Dedifferentiated amniotic fluid mesenchymal stem cell (primary cell): Measurements from ENCODE around the gene CAMSAP2.

ENCODE experiments used
- DNase-seq: peaks from one replicate; pipeline ENCODE4 v3.0.0-alpha.2; 2016; ENCODE audit errors: extremely low spot score

The CAMSAP2 gene

DNA sequence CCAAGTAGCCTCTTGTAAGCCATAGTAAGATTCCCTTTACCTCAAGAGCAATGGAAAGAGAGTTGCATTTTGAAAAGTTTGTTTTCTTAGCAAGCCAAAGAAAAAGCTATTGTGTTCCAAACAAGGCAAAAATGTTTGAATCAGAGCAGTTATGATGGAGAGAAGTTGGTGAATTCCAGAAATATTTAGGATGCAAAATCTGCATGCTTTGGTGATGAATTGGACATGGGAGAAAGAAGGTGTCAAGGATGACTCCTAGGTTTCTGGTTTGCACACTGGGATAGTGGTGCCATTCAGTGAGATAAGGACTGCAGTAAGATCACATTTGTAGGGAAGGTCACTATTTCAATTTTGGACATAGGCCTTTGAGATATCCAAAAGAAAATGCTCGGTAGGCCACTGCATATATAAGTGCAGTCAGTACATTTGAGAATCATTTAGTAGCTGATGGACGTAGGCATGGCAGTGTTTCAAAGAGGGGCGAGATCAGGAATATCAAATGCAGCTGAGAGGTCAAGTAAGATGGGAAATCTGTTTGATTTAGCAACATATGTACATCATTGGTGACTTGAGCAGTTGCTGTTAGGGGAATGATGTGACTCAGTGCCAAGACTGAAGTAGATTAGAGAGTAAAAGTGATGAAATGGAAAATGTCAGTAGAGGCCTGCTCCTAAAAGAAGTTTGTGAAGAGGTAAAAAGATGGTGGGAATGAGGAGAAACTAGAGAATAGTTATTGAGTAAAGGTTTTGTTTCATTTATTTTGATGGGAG lies 100.2 kb downstream of the CAMSAP2 start:
- DNase-seq = no peak

DNA sequence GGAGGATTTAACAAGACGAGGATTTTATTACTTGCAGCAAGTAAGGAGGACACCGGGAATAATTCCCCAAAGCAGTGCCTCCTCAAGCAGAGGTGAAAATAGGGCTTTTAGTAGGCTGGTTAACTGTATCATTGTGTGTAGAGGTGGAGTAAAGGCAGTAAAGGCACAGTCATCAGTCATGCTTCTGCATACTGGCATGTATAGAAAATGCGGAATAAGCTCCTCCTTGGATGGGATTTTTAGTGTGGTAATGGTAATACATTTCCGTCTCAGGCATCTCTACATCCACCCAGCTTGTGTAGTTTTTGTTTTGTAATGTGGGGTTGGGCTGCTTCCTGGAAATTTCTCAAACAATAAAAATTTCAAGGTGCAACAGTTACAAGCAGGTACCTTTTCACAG lies 106.7 kb downstream of the CAMSAP2 start:
- DNase-seq = no peak

DNA sequence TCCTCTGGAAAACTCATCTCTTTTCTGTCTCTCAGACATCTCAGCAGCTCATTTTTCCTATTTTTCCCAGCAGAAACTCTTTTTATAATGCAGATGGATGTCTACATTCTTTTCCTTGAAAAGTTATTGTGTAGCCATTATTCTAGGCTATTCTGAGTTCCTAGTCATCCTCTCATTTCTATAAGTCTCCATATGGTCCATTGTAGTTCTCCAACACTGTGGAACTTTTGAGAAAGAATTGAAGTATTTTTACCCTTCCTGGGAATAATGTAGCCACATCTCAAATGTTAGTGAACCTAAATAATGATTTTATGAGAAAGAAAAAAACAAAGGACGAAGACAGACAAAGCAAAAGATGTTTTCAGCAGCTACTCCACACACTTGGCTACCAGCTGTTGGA lies 107.7 kb downstream of the CAMSAP2 start:
- DNase-seq = no peak

DNA sequence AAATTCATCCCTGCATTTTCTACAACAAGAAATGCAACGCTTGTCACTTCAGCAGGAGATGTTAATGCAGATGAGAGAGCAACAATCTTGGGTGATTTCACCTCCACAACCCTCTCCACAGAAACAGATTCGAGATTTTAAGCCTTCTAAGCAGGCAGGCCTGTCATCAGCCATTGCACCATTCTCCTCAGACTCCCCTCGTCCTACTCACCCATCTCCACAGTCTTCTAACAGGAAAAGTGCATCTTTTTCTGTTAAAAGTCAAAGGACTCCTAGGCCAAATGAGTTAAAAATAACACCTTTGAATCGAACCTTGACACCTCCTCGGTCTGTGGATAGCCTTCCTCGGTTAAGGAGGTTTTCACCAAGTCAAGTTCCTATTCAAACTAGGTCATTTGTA lies 110.7 kb downstream of the CAMSAP2 start:
- no peak for DNase-seq

DNA sequence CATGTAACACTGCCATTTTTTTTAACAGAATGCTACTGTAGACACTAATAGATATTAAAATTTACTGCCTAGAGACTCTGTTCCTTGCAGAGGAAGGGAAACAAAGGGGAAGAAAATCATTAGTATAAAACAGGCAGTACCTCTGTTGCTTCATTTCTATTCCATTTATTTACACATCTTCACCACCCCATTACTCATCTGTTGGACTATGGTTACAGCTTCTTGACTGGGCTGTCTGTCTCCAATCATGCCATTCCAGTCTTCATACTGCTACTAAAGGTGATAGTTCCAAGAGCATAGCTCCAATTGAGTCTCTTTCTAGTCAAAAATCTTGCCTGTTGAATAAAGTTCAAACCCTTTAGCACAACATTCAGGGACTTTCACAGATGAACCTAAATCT lies 111.9 kb downstream of the CAMSAP2 start:
- DNase-seq = no peak

DNA sequence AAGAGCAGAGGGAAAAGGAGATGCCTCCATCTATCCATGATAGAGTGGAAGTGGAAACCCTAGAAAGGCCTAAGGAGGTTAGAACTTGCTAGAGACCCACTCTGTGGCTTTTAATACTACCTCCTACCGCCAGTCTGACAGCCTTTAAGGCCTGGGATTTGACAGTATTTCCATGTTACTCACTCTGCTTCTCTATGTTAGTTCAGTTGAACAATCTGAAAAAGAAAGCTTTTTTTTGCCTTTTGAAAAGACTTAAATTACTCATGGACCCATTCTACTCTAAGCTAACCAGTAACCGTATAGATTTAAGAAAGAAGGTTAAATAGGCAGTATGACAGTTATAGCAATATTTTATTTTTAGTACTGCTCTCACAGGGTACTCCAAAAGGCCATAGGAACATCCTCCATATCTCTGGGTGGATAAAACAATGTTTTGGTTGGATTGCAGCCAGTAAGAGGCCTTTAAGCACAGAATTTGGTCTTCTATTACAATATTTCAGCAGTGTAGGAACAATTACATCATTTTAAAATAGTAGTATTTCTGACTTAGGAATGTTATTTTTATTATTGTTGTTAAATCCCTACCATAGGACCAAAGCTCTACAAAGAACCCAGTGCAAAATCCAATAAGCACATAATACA lies 118.1 kb downstream of the CAMSAP2 start:
- peak; percentile 93 for DNase-seq

DNA sequence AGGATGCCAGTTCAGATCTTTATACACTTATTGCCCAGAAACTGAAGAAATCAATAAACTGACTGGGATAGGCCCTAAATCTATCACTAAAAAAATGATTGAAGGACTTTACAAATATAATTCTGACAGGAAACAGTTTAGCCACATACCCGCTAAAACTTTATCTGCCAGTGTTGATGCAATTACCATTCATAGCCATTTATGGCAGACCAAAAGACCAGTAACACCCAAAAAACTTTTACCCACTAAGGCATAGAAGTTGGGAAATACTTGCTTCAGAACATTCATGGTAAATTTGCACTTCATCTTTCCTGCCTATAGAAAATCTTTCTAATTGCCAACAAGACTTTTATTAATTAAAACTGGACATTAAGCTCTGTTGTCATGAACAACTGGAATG lies 119.1 kb downstream of the CAMSAP2 start:
- no peak for DNase-seq

DNA sequence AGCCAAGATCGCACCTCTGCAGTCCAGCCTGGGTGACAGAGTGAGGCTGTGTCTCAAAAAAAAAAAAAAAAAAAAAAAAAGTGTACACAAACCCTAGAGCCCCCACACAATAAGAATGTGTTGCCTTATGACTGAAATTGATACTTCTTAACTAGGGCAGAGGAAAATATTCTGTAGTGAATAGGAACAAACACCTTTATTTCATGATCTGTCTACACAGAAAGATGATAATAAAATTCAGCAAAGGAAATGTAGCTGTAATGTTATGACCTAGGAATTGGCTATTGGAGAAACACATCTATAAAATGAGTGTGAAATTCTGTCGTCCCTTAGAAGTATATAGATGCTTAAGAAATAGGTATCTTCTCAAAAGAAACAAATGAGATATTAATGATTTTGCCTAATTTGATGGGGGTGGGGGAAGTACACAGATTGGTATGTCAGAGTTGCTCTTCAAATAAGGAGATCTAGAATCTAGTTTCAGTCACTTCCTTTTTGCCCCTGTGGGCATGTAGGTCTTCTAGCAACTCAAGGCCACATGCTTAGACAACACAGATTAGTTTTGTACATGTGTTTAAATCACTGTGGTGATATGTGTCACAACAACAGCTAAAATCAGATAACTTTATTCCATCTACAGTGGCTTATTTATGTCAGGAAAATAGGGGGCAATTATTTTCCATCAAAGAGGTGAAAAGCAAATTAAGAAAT lies 123.4 kb downstream of the CAMSAP2 start:
- no peak for DNase-seq

DNA sequence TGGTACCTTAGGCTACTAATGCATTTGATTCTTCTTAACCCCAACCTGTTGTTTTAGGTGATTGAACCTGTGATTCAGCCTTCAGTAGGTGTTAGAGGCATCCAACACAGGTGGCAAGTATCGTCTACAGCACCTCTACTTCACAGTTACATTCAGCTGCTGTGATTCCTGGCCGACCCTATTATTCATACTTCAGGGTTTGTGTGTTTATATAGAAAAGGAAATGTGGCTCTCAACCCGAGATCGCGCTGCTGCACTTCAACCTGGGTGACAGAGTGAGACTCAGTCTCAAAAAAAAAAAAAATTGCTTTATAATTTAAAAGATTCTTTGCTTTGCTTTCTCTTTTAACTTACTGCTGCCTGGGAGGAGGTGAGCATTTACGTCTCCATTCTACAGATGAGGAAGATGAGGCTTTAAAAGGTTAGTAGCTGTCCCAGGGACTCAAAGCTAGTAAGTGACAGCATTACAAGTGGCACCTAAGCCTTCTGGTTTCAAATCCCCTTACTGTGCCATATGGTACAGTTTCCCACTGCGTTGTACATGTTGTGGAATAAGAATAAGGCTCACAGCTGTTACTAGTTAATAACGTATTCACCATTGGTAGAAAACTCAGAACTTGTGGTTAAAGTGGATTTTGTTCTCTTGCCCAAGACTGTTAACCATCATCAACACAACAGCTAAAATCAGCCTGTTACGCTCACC lies 124.2 kb downstream of the CAMSAP2 start:
- DNase-seq = no peak

DNA sequence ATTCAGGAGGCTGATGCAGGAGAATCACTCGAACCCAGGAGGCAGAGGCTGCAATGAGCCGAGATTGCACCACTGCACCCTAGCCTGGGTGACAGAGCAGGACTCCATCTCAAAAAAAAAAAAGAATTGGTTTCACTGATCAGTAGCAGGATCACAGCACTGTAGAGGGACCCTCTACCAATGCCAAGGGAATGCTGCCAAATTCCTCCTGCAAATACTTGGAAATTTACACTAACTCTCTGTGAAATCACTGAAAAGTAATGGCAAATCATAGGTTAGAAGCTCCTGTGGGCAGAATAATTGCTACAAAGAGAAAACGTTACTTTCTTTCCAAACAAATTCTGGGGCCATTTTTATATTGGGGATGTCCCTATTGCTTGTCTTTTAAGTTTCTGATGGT lies 127.4 kb downstream of the CAMSAP2 start:
- DNase-seq = no peak

DNA sequence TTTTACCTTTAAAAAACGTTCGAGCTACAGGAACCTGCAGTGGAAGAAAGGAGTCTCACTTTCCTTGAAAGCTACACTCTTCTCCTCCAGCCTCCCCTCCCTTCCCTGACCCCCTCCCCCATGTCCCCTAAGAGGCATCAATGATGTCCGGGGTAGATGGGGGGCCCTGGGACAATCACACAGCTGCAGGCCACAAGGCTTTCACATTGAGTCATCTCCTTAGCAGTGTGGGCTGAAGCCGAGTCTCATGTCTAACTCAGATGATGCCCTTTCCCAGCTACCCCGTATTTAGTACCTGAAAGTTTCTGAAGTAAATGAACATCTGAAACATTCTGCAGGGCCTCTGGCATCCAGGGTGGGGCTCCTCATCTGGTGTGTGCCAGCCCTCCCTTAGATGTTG lies 127.8 kb downstream of the CAMSAP2 start:
- no peak for DNase-seq

DNA sequence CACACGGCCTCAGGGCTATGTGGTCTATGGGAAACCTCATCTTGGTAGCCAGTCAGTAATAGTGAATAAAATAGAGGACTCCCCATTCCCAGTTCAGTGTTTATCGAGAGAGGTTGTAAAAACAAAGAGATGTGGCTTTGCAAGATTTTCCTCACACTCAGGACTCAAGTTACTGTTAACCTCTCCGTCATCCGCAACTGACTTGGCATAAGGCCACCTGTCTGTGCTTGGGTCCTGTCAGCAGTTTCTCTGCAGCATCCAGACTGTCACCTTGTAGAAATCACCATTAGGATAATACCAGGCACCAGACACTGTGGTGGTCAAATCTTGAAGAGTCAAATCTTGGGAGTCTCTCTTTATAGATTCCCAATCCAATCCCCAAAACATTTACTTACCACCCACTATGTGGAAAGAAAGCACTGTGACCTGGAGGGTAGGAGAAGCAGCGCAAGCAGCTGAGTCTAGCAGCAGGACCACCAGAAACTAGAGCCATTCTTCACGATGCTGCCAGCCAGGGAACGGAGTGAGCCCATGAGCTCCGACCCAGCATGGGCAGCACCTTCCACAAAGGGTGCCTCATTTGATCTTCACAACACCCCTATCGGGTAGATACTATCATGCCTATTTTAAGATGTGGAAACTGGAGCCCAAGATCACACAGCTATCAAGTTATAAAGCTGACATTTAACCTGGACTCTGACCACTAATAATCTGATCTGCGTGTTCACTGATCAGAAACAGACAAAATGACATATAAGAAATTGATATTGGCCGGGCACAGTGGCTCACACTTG lies 128.5 kb downstream of the CAMSAP2 start:
- DNase-seq = no peak

DNA sequence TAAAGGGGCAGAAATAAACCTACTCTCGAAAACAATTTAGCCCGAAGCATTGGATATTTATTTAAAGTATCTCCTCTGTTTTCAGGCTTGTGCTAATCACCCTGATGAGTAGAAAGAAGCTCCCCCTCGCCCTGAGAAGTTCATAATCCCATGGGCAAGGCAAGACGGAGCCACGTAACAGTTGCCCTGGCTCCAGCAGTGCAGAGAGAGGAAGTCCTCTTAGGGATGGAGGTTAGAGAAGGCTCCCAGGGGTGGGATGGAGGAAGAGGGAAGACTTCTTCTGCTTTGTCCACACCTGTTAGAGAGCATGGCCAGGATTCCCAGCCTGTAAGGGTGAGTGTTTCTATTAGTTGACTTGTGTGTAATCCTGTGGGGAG lies 130.7 kb downstream of the CAMSAP2 start:
- DNase-seq = no peak

DNA sequence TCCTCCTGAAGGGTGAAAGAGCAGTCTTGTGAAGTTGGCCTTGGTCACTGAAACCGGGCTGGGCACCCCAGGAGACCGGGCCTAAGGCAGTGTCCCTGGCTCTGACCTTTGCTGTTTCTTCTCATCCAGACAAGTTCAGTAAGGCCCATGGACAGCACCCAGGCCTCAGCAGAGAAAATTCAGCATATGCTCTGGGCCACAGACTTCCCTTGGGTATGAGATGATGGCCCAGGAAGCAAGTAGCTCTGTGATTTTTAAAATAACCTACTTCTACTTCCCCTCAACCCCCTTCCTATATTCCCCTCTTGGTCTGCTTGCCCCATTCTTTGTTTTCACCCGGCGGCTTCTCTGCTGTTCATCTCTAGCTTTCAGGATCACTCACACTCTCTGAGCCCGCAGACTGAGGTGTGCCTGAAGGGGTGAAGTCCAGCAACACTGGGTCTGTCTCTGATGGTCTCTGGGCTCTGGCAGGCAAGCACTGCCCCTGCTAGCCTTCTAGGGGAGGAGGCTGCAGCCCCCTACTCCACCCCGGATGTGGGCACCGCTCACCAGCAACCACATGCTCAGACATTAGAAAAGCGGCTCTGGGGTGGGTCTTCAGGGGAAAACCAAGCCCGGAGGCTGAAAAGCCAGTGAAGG lies 131.2 kb downstream of the CAMSAP2 start:
- DNase-seq = no peak

DNA sequence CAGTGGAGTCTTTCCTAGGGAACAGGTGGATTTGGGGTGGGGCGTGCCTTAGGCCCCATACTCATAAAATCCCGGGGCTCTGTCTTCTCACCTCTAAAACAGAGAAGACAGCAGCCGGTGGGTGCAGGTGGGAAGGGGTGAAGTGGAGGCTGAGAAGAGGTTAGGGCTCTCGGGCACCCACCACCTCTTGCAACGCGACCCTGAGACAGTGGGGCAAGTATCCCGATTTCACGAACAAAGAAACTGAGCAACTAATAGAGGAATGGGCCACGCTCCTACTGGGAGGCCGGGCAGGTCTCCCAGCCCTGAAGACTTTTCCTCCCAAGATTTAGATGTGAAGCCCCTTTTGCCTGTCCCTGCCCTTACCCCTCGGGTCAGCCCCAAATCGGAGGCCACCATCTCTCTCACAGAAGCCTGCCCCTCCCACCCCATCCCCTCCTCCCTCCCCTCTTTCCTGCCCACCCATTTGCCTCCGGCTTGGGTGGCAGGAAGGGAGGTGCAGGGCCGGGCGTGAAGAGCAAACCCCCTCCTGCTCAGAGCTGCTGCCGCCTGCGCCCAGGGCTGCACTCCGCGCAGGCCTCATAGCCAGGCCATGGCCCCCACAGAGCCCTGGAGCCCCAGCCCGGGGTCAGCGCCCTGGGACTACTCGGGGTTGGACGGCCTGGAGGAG lies 133.9 kb downstream of the CAMSAP2 start, which contains the start of gene GPR25:
Gene GPR25 (plus strand): TSS at position 536 of the 670 bp plus-strand sequence. CDS start 57 bp downstream, at position 593.
- DNase-seq = no peak

DNA sequence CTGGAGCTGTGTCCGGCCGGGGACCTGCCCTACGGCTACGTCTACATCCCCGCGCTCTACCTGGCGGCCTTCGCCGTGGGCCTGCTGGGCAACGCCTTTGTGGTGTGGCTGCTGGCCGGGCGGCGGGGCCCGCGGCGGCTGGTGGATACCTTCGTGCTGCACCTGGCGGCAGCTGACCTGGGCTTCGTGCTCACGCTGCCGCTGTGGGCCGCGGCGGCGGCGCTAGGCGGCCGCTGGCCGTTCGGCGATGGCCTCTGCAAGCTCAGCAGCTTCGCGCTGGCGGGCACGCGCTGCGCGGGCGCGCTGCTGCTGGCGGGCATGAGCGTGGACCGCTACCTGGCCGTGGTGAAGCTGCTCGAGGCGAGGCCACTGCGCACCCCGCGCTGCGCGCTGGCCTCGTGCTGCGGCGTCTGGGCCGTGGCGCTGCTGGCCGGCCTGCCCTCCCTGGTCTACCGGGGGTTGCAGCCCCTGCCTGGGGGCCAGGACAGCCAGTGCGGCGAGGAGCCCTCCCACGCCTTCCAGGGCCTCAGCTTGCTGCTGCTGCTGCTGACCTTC lies 134.5 kb downstream of the CAMSAP2 start:
- no peak for DNase-seq

DNA sequence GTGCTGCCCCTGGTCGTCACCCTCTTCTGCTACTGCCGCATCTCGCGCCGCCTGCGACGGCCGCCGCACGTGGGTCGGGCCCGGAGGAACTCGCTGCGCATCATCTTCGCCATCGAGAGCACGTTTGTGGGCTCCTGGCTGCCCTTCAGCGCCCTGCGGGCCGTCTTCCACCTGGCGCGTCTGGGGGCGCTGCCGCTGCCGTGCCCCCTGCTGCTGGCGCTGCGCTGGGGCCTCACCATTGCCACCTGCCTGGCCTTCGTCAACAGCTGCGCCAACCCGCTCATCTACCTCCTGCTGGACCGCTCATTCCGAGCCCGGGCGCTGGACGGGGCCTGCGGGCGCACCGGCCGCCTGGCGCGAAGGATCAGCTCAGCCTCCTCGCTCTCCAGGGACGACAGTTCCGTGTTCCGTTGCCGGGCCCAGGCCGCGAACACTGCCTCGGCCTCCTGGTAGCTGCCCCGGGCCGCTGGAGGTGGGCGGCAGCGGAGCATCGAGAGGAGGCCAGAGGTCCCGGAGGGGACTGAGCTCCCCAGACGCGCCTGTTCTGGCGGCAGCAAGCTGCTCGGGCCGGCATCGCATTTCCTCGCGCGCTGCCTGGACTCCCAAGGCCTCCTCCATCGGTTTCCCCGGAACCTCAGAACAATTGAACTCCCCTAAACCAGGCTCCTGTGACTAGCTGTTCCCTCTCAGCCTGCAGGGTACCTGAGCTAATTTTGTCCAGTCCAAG lies 135.1 kb downstream of the CAMSAP2 start:
- no peak for DNase-seq

DNA sequence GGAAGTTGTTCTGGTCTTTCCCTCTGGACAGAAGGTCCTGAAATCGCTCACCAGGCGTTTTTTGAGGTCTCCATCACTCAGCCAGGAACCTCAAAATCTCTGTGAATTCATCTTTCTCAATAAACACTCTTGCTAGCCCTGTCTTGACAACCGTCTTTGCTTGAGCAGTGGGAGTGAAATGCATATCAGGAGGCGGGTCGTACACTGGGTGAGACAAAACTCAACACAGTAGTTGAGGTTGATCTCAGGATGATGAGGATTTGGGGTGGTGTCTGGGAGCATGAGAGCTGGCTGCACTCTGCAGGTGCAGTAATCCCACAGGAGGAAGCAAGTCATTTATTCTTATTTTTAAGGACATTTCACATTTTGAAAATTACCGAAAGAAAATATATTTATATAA lies 136.0 kb downstream of the CAMSAP2 start:
- DNase-seq = no peak

DNA sequence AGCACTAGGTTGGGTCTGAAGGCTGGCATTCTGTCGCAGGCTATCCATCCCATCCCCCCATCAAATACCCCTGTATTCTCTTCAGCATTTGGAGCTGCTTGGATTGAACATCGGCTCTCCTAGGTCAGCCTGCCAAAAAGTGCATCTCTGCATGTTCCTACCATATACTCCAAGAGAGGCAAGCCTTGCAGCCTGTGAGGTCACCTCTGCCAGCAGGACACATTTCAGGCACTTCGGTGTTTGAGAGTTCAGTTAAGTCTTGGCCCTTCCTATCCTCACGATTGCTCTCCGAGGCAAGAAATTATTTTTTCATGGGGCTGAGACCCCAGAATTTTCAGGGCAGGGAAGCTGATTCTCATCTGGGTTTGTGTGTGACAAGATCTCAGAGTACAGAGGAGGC lies 136.7 kb downstream of the CAMSAP2 start:
- no peak for DNase-seq
